WI38 (cell line): ENCODE data around the gene INTS7.

Experiments used
- H3K4me3 ChIP-seq: 2 replicates; pipeline ENCODE4 v1.5.1; 2011; ENCODE audit warnings: low read depth, mild to moderate bottlenecking, control low read depth, low read length
- CTCF ChIP-seq: IDR thresholded peaks from 2 replicates; pipeline ENCODE4 v1.5.1; 2012; ENCODE audit warnings: low read depth, mild to moderate bottlenecking, control low read depth, low read length

INTS7 gene

GRCh38 chr1:211929683-211930082 is 105.7 kb downstream of the INTS7 start:
- no peak overlapping the region for H3K4me3 ChIP-seq
- TF ChIP-seq CTCF, result no peak

GRCh38 chr1:211928993-211929637 is 106.2 kb downstream of the INTS7 start:
- TF ChIP-seq CTCF, result no peak
- no peak overlapping the region for H3K4me3 ChIP-seq

- no peak for TF ChIP-seq CTCF
- H3K4me3 ChIP-seq, result no peak overlapping the region
Observed at GRCh38 chr1:211928290-211928801, 107.0 kb downstream of the INTS7 start.

- TF ChIP-seq CTCF, result no peak
Observed at GRCh38 chr1:211925016-211925415, 110.3 kb downstream of the INTS7 start.

GRCh38 chr1:211924256-211924655 is 111.1 kb downstream of the INTS7 start:
- no peak for TF ChIP-seq CTCF

More at GRCh38 chr1:211925016-211925415, 110.3 kb downstream of the INTS7 start:
- no peak overlapping the region for H3K4me3 ChIP-seq

GRCh38 chr1:211923095-211923494 is 112.3 kb downstream of the INTS7 start:
- TF ChIP-seq CTCF, result no peak
- H3K4me3 ChIP-seq, result no peak overlapping the region

More at GRCh38 chr1:211924256-211924655, 111.1 kb downstream of the INTS7 start:
- no peak overlapping the region for H3K4me3 ChIP-seq

GRCh38 chr1:211921579-211922095 is 113.7 kb downstream of the INTS7 start:
- H3K4me3 ChIP-seq, result no peak overlapping the region
- no peak for TF ChIP-seq CTCF
